Liver (tissue), 9 donors: ENCODE data around the gene CDC42SE2. TPM values are rescaled to one million over a fixed set of nuclear protein-coding genes. Genes with fewer than 3 reads are reported as not detected.

ENCODE experiments used
- DNase-seq: peaks from one replicate; pipeline ENCODE4 v3.0.0-alpha.2; 2017; ENCODE audit warnings: low spot score
- H3K27ac ChIP-seq, 2 donors: one replicate each; pipeline ENCODE4 v1.7.0; 2013; ENCODE audit warnings: inconsistent platforms in 2 of 2, low read length in 2 of 2, control low read depth in 1 of 2, low read depth in 1 of 2, mild to moderate bottlenecking in 1 of 2
- H3K27me3 ChIP-seq, 4 donors: one replicate each; pipeline versions ENCODE4 v1.6.1 to v1.7.0; 2013; ENCODE audit warnings: low read length in 3 of 4, inconsistent platforms in 1 of 4, mild to moderate bottlenecking in 1 of 4, moderate library complexity in 1 of 4; ENCODE audit not compliant: control insufficient read depth in 4 of 4, insufficient read depth in 4 of 4
- H3K36me3 ChIP-seq, 4 donors: one replicate each; pipeline versions ENCODE4 v1.6.1 to v1.7.0; 2013; ENCODE audit warnings: low read length in 3 of 4, mild to moderate bottlenecking in 3 of 4, low read depth in 1 of 4, moderate library complexity in 1 of 4; ENCODE audit not compliant: control insufficient read depth in 4 of 4, insufficient read depth in 3 of 4
- H3K4me1 ChIP-seq, 4 donors: one replicate each; pipeline versions ENCODE4 v1.6.1 to v1.7.0; 2013; ENCODE audit warnings: low read length in 3 of 4, mild to moderate bottlenecking in 3 of 4, moderate library complexity in 1 of 4; ENCODE audit not compliant: control insufficient read depth in 4 of 4, insufficient read depth in 4 of 4
- H3K4me3 ChIP-seq, 3 donors: one replicate each; pipeline versions ENCODE4 v1.6.1 to v1.7.0; 2013; ENCODE audit warnings: low read length in 3 of 3, control low read depth in 1 of 3, low read depth in 1 of 3, mild to moderate bottlenecking in 1 of 3
- H3K9ac ChIP-seq, 2 donors: one replicate each; pipeline ENCODE4 v1.7.0; 2013; ENCODE audit warnings: low read length in 2 of 2, mild to moderate bottlenecking in 2 of 2, moderate library complexity in 2 of 2, control low read depth in 1 of 2, low read depth in 1 of 2
- H3K9me3 ChIP-seq, 4 donors: one replicate each; pipeline versions ENCODE4 v1.6.1 to v1.7.0; 2013; ENCODE audit warnings: low read length in 3 of 4; ENCODE audit not compliant: control insufficient read depth in 4 of 4
- ATF3 ChIP-seq: IDR thresholded peaks from 2 replicates; pipeline ENCODE4 v1.6.1; 2016; ENCODE audit warnings: antibody characterized with exemption
- CTCF ChIP-seq: fragments of 150-350 bp; IDR thresholded peaks from 2 replicates; pipeline ENCODE4 v1.5.1; 2017; ENCODE audit warnings: improper control_type of control experiment, low read depth, low read length; ENCODE audit not compliant: missing input control
- EGR1 ChIP-seq, 2 donors: IDR thresholded peaks; 2 replicates each; pipeline ENCODE4 v1.6.1; 2016 to 2018; ENCODE audit warnings: antibody characterized with exemption in 2 of 2, low read depth in 2 of 2
- FOXA2 ChIP-seq: IDR thresholded peaks from 2 replicates; pipeline ENCODE4 v1.6.1; 2016; ENCODE audit warnings: antibody characterized with exemption
- GABPA ChIP-seq, 2 donors: IDR thresholded peaks in 1 of 2; conservative IDR thresholded peaks in 1 of 2; 2 replicates each; pipeline ENCODE4 v1.6.1; 2016; ENCODE audit warnings: antibody characterized with exemption in 2 of 2, mild to moderate bottlenecking in 1 of 2, moderate library complexity in 1 of 2
- HNF4A ChIP-seq, 2 donors: conservative IDR thresholded peaks; 2 replicates each; pipeline ENCODE4 v1.6.1; 2016; ENCODE audit warnings: antibody characterized with exemption in 2 of 2, mild to moderate bottlenecking in 2 of 2
- HNF4G ChIP-seq: IDR thresholded peaks from 2 replicates; pipeline ENCODE4 v1.6.1; 2016; ENCODE audit warnings: antibody characterized with exemption
- NR2F2 ChIP-seq: IDR thresholded peaks from 2 replicates; pipeline ENCODE4 v1.6.1; 2016; ENCODE audit warnings: antibody characterized with exemption
- RAD21 ChIP-seq, 2 donors: IDR thresholded peaks; 2 replicates each; pipeline ENCODE4 v1.6.1; 2016; ENCODE audit warnings: antibody characterized with exemption in 2 of 2, mild to moderate bottlenecking in 2 of 2
- RXRA ChIP-seq, 2 donors: IDR thresholded peaks; 2 replicates each; pipeline ENCODE4 v1.6.1; 2017 to 2018; ENCODE audit warnings: antibody characterized with exemption in 2 of 2, mild to moderate bottlenecking in 1 of 2
- TAF1 ChIP-seq: conservative IDR thresholded peaks from 2 replicates; pipeline ENCODE4 v1.6.1; 2016; ENCODE audit warnings: antibody characterized with exemption, mild to moderate bottlenecking
- YY1 ChIP-seq: IDR thresholded peaks from 2 replicates; pipeline ENCODE4 v1.6.1; 2016; ENCODE audit warnings: antibody characterized with exemption, mild to moderate bottlenecking
- WGBS: extraction: QIAGEN DNeasy Blood & Tissue Kit; methylation state at CpG from one replicate; pipeline ENCODE4 v1.1.7; 2013; 5-methylcytosine and 5-hydroxymethylcytosine counted together
- polyA plus RNA-seq, 2 donors: library from polyadenylated mRNA; stranded (reverse) in 1 of 2; unstranded in 1 of 2; fragments of 200-250 nt in 1 of 2; fragments of >200 nt in 1 of 2; fragmentation: Nextera tagmentation in 1 of 2; extraction: Ambion mirVana in 1 of 2; gene quantifications; one replicate each; pipeline versions ENCODE4 v1.2.1 to v1.2.3, GENCODE V29; 2013 to 2015
- total RNA-seq, 2 donors: library from RNA; depleted of rRNA; stranded (reverse); fragments of >200 nt; gene quantifications; one replicate each; pipeline ENCODE4 v1.2.3, GENCODE V29; 2014
- donor health status: healthy.
- donor health status: healthy.
- donor health status: healthy.
- donor health status: healthy.
- donor health status: healthy.

CDC42SE2 gene
- total and polyA plus RNA-seq, 4 donors: 7.8 to 31.7 (median 17.0) TPM

GRCh38 chr5:131242728-131243255 is 21.1 kb upstream of the CDC42SE2 start (continued):
- no peak for TF ChIP-seq FOXA2
- no peak for TF ChIP-seq GABPA (IDR thresholded peaks at IDR 0.05 in 1 of 2, conservative IDR thresholded peaks at IDR 0.05 in 1 of 2)
- no peak for TF ChIP-seq YY1
- TF ChIP-seq TAF1: no peak

GRCh38 chr5:131245312-131245711 is 18.5 kb upstream of the CDC42SE2 start:
- Histone ChIP-seq H3K9me3 (peaks cover 0 to 3% (median 1%) of the 10 kb centered on the region in 4 donors), H3K36me3 (no peaks in the 10 kb centered on the region), H3K27ac (no peak overlapping the region), H3K4me3 (no peak overlapping the region), H3K9ac (no peak overlapping the region), H3K27me3 (no peaks in the 10 kb centered on the region), H3K4me1 (no peaks in the 10 kb centered on the region)
- TF ChIP-seq RAD21 (IDR thresholded peaks at IDR 0.05): no peak
- no peak for TF ChIP-seq EGR1 (IDR thresholded peaks at IDR 0.05; ENCODE audit: low read depth in 2 of 2)
- no peak for TF ChIP-seq HNF4A (conservative IDR thresholded peaks at IDR 0.05)
- TF ChIP-seq CTCF: no peak
- TF ChIP-seq HNF4G: no peak
- no peak for TF ChIP-seq TAF1
- no peak for TF ChIP-seq FOXA2
- TF ChIP-seq ATF3: no peak
- TF ChIP-seq YY1: no peak
- TF ChIP-seq RXRA (IDR thresholded peaks at IDR 0.05): no peak
- DNase-seq: no peak

- no peak for DNase-seq
- no peak overlapping the region for H3K4me3 ChIP-seq
- no peak overlapping the region for H3K27ac ChIP-seq
- H3K4me1 ChIP-seq: no peaks in the 10 kb centered on the region
- H3K27me3 ChIP-seq: no peaks in the 10 kb centered on the region
- no peak overlapping the region for H3K9ac ChIP-seq
- TF ChIP-seq ATF3: no peak
- no peak for TF ChIP-seq CTCF
- TF ChIP-seq NR2F2: no peak
- H3K36me3 ChIP-seq: no peaks in the 10 kb centered on the region
- WGBS: 86% methylated on average over 2 of the region's 2 CpGs
- peaks cover 0 to 3% (median 1%) of the 10 kb centered on the region in 4 donors for H3K9me3 ChIP-seq
Observed at GRCh38 chr5:131245948-131246347, 17.9 kb upstream of the CDC42SE2 start.
